Measurements from ENCODE around the gene PCMT1.
"Not testable (repeated sequence)": the region's sequence is repeated elsewhere in the genome, so short reads cannot be mapped to it uniquely, and the experiment has no call there.

PCMT1 gene

GRCh38 chr6:149820506-149820905 is 71.0 kb downstream of the PCMT1 start:
- DNase-seq (ENCODE audit: low read depth, low spot score) = no peak

GRCh38 chr6:149821492-149821891 is 72.0 kb downstream of the PCMT1 start:
- no peak for DNase-seq (ENCODE audit: low read depth, low spot score)

- DNase-seq (ENCODE audit: low read depth, low spot score) = no peak
Measured at GRCh38 chr6:149823013-149823412, 73.5 kb downstream of the PCMT1 start.

- no peak for DNase-seq (ENCODE audit: low read depth, low spot score)
Measured at GRCh38 chr6:149825292-149825691, 75.8 kb downstream of the PCMT1 start.

DNA sequence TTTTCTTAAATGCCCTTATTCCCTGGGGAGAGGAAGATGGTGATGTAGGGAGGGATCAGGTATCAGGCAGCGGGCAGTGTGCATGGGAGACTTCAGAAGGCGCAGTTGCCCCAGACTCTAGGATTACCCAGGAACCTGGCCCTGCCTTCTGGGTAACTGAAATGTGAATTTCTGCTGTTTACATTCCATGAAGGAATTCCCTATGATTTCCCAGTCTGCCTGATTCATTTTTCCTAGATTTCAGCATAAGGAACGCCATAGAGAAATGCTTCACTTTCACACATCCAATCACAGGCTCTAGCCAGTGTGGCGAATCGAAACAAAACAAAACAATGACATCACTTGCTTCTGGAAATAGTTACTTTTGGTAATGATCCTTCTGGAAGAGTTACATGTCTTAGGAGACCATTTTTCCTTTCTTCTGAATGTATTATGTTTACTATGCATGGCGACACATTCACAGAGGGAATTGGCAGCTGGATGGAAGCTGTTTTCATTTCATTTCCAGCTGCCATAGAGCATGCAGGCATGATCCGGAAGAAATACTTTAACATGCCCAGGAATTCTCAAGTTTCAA is 81.3 kb downstream of the PCMT1 start:
- no peak for DNase-seq (ENCODE audit: low read depth, low spot score)

DNA sequence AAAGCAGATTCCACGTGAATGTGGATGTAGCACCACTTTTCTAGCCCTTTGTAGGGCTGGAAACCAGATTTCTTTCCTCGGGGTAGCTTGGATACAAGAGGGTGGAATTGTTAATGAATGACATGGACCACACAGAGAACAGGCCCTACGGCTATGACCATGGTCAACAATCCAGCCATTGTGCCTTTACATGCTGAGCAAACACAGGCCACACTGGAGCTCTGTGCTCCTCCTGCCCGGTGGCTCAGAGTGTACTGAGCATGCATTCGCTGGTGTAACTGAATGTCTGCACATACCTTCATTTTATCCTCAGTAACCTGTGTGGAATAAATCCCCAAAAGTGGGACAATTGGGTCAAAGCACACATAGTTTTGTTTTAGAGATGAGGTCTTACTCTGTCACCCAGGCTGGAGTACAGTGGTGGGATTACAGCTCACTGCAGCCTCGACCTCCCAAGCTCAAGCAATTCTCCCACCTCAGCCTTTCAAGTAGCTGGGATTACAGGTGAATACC is 81.8 kb downstream of the PCMT1 start:
- DNase-seq (ENCODE audit: low read depth, low spot score) = no peak

GRCh38 chr6:149833651-149834050 is 84.1 kb downstream of the PCMT1 start:
- no peak for DNase-seq (ENCODE audit: low read depth, low spot score)

DNA sequence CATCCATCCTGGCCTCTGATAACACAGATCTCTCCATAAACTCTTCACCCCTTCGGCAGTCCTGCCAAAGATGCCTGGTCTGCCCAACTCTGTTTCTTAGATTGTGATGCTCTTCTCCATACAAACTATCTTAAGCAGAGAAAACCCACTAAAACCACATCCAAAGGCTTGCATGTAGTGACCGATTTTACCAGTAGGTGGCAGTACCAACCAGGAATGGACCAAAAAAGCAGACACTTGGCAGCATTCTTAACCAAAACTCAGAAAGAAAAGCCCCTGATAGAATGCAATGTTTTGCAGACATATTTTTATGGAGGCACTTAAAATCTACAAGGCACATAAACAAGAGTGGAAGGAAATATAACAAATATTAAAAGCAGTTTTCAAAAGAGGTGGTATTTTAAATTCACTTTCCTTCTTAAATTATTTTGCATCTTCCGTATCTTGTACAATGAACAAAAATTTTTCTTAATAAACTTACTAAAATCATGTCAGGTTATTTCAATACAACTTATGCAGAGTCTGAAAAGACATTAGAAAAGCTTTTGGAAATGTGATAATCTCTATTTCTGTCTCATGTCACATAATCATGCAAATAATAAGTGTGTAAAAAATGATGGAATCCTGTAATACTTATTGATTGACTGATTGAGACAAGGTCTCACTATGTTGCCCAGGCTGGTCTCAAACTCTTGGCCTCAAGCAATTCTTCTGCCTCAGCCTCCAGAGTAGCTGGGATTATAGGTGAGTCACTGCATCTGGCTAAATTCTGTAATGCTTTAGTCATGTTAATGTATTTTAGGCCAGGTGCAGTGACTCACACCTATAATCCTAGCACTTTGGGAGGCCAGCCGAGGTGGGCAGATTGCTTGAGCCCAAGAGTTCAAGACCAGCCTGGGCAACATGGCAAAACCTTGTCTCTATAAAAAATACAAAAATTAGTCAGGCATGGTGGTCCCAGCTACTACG is 85.3 kb downstream of the PCMT1 start:
- DNase-seq (ENCODE audit: low read depth, low spot score) = no peak

GRCh38 chr6:149840345-149841075 is 91.0 kb downstream of the PCMT1 start:
- no peak for DNase-seq (ENCODE audit: low read depth, low spot score)

DNA sequence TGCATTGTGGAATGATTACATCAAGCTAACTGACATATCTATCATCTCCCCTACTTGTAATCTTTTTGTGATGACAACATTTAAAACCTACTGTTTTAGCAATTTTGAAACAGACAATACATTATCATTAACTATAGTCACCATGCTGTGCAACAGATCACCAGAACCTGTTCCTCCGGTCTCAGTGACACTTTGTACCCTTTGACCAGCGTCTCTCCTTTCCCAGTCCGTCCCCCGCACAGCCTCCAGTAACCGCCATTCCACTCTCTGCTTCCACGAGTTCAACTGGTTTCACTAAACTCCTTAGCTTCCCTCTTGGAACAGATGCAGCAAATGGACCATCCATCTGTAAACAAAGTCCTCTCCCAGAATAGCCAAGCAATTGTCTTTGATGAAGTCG is 92.8 kb downstream of the PCMT1 start:
- DNase-seq (ENCODE audit: low read depth, low spot score) = no peak

GRCh38 chr6:149843051-149843633 is 93.6 kb downstream of the PCMT1 start:
- DNase-seq (ENCODE audit: low read depth, low spot score) = no peak

DNA sequence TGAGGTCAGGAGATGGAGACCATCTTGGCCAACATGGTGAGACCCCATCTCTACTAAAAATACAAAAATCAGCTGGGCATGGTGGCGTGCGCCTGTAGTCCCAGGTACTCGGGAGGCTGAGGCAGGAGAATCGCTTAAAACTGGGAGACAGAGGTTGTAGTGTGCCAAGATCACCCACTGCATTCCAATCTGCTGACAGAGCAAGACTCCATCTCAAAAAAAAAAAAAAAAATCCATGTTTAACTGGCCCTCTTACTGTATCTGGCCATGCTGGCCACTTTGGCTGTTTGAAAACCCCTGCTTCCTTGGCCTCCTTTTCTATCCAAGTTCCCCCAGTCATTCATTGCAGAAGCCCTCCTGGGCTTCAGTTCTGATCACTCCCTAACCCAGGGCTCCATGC is 94.5 kb downstream of the PCMT1 start:
- DNase-seq (ENCODE audit: low read depth, low spot score) = not testable (repeated sequence)

DNA sequence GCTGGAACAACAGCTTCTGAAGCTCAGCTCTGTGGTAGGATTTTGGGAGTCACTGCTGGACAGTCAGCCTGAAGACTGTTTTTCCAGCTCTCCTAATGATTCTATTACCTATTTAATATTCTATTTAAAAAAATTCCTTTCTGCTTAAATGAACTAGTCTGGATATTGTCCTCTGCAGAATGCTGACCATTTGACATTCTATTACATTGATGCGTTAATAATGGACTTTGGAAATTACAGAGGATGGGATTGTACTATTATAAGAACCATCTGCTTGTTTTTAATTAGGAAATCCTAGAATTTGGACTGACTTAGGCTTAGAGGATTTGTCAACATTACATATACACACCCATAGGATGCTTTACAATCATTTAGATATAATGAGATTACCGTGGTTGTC is 94.9 kb downstream of the PCMT1 start:
- DNase-seq (ENCODE audit: low read depth, low spot score) = no peak

DNA sequence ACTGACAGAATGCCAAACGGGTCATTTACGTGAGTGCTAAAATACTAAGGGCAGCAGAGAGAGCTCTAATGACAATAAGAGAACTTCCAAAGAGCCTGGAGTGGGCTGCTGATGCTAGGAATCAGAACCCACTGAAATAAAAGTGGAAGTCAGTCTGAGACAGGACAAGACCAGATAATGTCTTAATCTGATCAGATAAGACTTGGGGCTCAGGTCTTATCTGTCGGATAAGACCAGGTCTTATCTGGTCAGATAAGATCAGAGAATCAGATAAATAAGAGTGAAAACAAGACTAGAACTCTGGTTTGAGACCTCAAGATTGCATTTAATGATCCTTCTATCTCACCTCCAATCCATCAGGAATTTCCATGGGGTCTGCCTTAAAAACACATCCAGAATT is 96.0 kb downstream of the PCMT1 start:
- DNase-seq (ENCODE audit: low read depth, low spot score) = no peak

GRCh38 chr6:149846321-149846720 is 96.8 kb downstream of the PCMT1 start:
- DNase-seq (ENCODE audit: low read depth, low spot score) = no peak

- DNase-seq (ENCODE audit: low read depth, low spot score) = no peak
Measured at GRCh38 chr6:149847939-149848267, 98.4 kb downstream of the PCMT1 start.

GRCh38 chr6:149848343-149848742 is 98.8 kb downstream of the PCMT1 start:
- not testable (repeated sequence) for DNase-seq (ENCODE audit: low read depth, low spot score)

- no peak for DNase-seq (ENCODE audit: low read depth, low spot score)
Measured at GRCh38 chr6:149851461-149852110, 102.0 kb downstream of the PCMT1 start.

GRCh38 chr6:149852180-149852579 is 102.6 kb downstream of the PCMT1 start:
- DNase-seq (ENCODE audit: low read depth, low spot score) = no peak

DNA sequence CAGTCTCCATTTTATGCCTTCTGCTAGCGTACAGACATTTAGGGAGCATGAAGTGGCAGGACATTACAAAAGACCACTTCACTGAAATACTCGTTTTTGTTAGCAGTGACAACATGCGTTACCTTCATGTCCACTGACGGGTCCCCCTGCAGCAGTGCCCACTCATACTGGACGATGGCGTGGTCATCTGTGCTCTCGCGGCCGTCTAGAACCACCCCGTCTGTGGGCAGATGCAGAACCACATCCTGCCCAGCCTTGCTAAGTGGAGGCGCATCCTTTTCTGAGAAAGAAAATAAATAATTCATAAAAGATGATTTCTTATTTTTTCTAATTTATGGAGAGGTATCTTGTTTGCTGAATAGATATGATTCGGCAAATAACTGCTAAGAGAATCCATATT is 103.3 kb downstream of the PCMT1 start:
- no peak for DNase-seq (ENCODE audit: low read depth, low spot score)

DNA sequence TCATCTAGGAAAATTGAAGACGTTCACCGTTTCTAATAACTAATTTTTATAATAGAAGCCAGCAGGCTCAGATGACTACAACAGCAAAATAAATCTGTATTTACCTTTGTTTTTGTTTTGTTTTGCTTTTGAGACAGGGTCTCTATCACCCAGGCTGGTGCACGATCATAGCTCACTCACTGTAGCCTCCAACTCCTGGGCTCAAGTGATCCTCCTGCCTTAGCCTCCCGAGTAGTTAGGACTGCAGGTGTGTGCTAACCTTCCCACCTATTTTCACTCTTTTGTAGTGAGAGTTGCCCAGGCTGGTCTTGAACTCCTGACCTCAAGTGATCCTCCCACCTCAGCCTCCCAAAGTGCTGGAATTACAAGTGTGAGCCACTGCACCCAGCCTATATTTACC is 104.5 kb downstream of the PCMT1 start:
- DNase-seq (ENCODE audit: low read depth, low spot score) = not testable (repeated sequence)

Data from brain pericyte (primary cell).